Inflammatory macrophage treated with lipopolysaccharide for 4 hours (primary cell): ENCODE measurements around the gene SETD2.

ENCODE experiments used
- DNase-seq: peaks from one replicate; pipeline ENCODE4 v3.0.0-alpha.2; 2020

Gene SETD2

GRCh38 chr3:47008234-47008796 lies 155.6 kb downstream of the SETD2 start:
- DNase-seq: no peak

DNA sequence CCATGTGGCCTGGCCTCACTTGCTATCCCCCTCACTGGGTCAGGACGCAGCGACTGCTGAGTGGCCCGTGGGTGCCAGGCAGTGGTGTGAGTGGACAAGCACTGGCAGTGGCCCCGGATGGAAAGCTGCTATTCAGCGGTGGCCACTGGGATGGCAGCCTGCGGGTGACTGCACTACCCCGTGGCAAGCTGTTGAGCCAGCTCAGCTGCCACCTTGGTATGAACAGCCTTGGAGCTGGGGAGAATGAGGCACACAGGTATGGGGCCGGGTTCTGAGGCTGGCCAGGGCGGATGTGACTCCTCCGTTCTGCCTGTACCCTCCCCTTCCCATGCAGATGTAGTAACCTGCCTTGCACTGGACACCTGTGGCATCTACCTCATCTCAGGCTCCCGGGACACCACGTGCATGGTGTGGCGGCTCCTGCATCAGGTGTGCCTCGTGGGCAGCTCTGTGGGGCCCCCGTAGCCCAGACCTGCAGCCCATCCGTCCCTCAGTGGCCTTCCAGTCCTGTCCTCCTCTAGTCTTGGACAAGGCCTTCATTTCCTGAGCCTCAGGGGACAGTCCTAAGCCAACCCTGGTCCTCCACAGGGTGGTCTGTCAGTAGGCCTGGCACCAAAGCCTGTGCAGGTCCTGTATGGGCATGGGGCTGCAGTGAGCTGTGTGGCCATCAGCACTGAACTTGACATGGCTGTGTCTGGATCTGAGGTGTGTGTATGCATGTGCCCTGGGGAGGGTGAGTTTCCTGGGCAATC lies 156.3 kb downstream of the SETD2 start:
- DNase-seq: no peak

- no peak for DNase-seq
Observed at GRCh38 chr3:47007001-47007400, 156.9 kb downstream of the SETD2 start.

GRCh38 chr3:47006145-47006651 lies 157.7 kb downstream of the SETD2 start:
- no peak for DNase-seq

GRCh38 chr3:47005212-47006144 lies 158.4 kb downstream of the SETD2 start:
- DNase-seq: no peak

GRCh38 chr3:47004369-47005211 lies 159.3 kb downstream of the SETD2 start:
- DNase-seq: no peak

DNA sequence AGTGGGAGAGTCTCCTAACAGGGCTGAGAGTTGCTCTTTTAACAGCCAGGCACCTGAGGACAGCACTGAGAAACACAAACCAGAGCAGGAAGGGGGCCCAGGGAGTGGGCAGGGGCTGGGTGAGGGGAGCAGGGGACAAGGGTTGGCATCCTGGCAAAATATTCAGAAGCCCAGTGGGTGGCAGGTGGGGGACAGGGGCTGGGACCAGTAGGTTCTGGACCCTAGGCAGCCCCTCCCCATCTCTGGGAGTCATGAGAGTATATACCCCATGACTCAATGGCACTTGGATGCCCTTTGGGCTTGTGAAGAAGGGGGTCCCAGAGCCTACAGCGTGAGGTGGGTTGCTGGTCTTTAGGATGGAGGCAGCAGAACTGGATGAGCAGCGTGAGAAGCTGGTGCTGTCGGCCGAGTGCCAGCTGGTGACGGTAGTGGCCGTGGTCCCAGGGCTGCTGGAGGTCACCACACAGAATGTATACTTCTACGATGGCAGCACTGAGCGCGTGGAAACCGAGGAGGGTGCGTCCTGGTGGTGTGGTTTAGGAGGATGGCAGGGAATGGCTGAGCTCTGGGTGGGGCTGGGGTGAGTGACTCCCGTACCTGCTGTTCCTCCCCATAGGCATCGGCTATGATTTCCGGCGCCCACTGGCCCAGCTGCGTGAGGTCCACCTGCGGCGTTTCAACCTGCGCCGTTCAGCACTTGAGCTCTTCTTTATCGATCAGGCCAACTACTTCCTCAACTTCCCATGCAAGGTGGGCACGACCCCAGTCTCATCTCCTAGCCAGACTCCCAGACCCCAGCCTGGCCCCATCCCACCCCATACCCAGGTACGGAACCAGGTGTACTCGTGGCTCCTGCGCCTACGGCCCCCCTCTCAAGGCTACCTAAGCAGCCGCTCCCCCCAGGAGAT lies 160.2 kb downstream of the SETD2 start:
- no peak for DNase-seq

- DNase-seq: no peak
Observed at GRCh38 chr3:47003056-47003410, 160.9 kb downstream of the SETD2 start.

- no peak for DNase-seq
Observed at GRCh38 chr3:47002171-47003055, 161.5 kb downstream of the SETD2 start.

DNA sequence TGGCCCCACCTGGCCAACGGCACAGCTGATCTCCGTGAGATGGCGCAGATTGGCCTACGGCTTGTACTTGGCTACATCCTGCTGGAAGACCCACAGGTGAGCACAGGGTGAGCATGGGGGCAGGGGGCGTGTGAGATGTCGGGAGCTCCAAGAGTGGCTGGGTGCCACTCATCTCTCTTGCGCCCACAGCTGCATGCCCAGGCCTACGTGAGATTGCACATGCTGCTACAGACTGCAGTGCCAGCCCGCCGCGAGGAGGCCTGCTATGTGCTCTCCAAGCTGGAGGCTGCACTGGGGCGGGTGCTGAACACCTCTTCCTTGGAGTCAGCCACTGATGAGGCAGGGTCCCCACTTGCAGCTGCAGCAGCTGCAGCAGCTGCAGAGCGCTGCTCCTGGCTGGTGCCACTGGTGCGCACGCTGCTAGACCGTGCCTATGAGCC lies 162.2 kb downstream of the SETD2 start:
- DNase-seq: no peak

DNA sequence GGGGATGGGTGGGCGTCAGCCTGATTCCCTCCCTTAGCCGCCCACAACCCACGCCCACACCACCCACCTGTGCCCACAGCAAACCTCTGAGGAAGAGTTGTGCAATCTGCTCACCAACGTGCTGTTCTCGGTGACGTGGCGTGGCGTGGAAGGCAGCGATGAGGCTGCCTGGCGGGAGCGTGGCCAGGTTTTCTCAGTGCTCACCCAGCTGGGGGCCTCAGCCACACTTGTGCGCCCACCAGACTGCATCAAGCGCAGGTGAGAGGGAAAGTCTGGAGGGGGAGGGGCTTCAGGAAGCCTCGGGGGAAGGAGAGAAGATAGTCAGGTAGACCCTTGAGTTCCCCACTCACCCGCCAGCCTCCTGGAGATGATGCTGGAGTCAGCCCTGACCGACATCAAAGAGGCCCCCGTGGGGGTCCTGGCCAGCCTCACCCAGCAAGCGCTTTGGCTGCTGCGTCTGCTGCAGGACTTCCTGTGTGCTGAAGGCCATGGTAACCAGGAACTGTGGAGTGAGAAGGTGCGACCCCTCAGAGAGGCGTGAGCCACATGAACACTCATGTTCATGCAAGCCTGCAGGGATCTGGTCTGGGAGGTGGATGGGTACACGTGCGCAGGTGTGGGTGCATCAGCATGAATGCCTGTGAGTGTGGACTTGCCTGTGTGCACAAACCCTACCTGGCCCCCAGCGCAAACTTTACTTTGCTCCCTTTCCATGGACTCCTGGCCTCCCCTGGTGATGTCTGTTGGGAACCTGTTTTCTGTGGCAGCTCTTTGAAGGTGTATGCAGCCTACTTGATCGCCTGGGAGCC lies 162.8 kb downstream of the SETD2 start:
- DNase-seq: no peak

- peak; percentile 26 for DNase-seq
Observed at GRCh38 chr3:47000198-47000815, 163.6 kb downstream of the SETD2 start.

DNA sequence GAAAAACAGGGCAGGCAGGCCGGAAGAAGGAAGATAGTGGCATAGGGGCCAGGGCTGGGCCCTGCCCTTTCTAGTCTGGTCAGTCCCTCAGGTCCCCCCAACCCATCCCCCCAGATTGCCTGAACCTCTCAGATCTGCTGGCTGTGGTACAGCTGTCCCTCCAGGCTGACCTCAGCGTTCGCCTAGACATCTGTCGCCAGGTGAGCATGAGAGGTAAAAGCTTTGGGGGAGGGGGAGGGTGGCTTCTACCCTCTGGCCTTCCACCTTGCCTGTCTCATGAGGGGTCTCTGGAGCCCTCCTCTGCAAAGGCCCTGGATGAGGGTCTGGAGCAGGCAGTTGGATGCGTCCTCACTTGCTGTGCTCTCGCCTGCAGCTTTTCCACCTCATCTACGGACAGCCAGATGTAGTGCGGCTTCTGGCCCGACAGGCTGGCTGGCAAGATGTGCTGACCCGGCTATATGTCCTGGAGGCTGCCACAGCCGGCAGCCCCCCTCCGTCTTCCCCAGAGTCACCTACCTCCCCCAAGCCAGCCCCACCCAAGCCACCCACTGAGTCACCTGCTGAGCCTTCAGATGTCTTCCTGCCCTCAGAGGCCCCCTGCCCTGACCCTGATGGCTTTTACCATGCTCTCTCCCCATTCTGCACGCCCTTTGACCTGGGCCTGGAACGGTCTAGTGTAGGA lies 164.3 kb downstream of the SETD2 start:
- DNase-seq: no peak

GRCh38 chr3:46998852-46999515 lies 164.9 kb downstream of the SETD2 start:
- no peak for DNase-seq

DNA sequence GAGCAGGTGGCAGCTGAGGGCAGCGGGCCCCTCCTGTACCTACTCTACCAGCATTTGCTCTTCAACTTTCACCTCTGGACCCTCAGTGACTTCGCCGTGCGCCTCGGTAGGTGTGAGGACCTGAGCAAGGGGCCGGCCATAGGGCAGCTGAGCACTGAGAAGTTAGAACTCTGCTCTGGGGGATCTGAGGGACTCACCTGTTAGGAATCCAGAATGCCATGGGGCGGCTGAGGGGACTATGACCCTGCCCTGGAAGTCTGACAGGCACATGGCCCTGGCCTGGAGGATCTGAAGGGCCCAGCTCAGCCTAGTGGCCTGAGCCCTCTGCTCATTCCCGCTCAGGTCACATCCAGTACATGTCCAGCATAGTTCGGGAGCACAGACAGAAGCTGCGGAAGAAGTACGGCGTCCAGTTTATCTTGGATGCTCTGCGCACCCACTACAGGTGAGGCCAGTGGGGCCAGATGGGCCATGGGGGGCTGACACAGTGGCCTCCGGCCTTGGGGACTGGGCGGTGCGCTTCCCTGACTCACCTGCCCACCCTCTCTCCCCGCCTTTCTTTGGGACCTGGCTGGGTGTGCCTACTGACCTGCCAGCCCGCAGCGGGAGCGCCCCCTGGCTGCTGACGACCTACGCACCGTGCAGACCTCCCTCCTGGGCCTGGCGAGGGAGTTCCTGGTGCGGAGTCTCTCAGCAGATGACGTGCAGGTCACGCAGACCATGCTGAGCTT lies 165.6 kb downstream of the SETD2 start:
- DNase-seq: peak; percentile 65

- no peak for DNase-seq
Observed at GRCh38 chr3:46997453-46998091, 166.3 kb downstream of the SETD2 start.
